ENCODE data around the gene GIMAP1.

DNA sequence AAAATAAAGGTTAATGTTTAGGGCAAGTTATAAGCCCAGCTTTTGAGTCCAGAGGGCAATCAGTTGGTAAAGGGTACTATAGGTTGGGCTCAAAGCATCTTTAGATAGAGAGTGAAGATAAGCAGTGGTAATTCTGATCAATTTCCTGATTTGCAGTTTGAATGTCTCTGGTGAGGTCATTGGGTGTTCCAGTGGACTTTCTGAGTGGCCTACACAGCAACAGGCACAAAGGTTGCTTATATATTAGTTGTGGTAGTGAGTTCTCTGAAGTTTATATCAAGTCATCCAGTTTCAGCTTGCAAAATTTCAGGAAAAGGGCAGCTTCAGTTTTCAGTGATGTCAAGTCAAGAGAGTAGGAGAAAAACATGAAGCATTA lies 49.9 kb downstream of the GIMAP1 start:
- TF ChIP-seq, protein P1, sequence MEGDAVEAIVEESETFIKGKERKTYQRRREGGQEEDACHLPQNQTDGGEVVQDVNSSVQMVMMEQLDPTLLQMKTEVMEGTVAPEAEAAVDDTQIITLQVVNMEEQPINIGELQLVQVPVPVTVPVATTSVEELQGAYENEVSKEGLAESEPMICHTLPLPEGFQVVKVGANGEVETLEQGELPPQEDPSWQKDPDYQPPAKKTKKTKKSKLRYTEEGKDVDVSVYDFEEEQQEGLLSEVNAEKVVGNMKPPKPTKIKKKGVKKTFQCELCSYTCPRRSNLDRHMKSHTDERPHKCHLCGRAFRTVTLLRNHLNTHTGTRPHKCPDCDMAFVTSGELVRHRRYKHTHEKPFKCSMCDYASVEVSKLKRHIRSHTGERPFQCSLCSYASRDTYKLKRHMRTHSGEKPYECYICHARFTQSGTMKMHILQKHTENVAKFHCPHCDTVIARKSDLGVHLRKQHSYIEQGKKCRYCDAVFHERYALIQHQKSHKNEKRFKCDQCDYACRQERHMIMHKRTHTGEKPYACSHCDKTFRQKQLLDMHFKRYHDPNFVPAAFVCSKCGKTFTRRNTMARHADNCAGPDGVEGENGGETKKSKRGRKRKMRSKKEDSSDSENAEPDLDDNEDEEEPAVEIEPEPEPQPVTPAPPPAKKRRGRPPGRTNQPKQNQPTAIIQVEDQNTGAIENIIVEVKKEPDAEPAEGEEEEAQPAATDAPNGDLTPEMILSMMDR (IDR thresholded peaks at IDR 0.05), result no peak
- TF ChIP-seq POLR2A (IDR thresholded peaks at IDR 0.05), result no peak

All from ovary (tissue), 3 donors.